M059J (cell line): ENCODE measurements around the gene RBMS2. TPM values are rescaled to one million over a fixed set of nuclear protein-coding genes. Genes with fewer than 3 reads are reported as not detected.
"Not testable (repeated sequence)": the region's sequence is repeated elsewhere in the genome, so short reads cannot be mapped to it uniquely, and the experiment has no call there.

Experiments used
- DNase-seq: peaks from one replicate; pipeline ENCODE4 v3.0.0-alpha.2; 2012; ENCODE audit warnings: low read depth
- total RNA-seq: library from RNA; depleted of rRNA; stranded (reverse); fragments of >200 nt; shearing (Covaris generic); gene quantifications from 2 replicates; pipeline ENCODE4 v1.2.3, GENCODE V29; 2014; rRNA removed

RBMS2 gene
- total RNA-seq, result 10.7 and 14.8 TPM in 2 replicates

GRCh38 chr12:56521590-56522371, at the start of gene RBMS2:
TSS of gene RBMS2 (plus strand) at chr12:56521820. CDS start at chr12:56522024, 204 bp downstream.
- DNase-seq, result peak; percentile 91

- no peak for DNase-seq
Observed at GRCh38 chr12:56474389-56474788, 47.2 kb upstream of the RBMS2 start.

- DNase-seq, result no peak
Observed at GRCh38 chr12:56476143-56476542, 45.5 kb upstream of the RBMS2 start.

- no peak for DNase-seq
Observed at GRCh38 chr12:56476972-56477432, 44.6 kb upstream of the RBMS2 start.

- no peak for DNase-seq
Observed at GRCh38 chr12:56477521-56478225, 43.9 kb upstream of the RBMS2 start.

- DNase-seq, result no peak
Observed at GRCh38 chr12:56479625-56480024, 42.0 kb upstream of the RBMS2 start.

- DNase-seq, result no peak
Observed at GRCh38 chr12:56484566-56484965, 37.1 kb upstream of the RBMS2 start.

GRCh38 chr12:56486694-56487093, 34.9 kb upstream of the RBMS2 start:
- DNase-seq, result no peak

GRCh38 chr12:56487448-56488040, 34.1 kb upstream of the RBMS2 start:
- no peak for DNase-seq

- DNase-seq, result peak; percentile 72
Observed at GRCh38 chr12:56488041-56488955, 33.3 kb upstream of the RBMS2 start, which contains the start of gene GLS2. TSS of gene GLS2 (minus strand) at chr12:56488161. CDS start at chr12:56488118, 43 bp downstream.

GRCh38 chr12:56490360-56490759, 31.3 kb upstream of the RBMS2 start:
- no peak for DNase-seq

GRCh38 chr12:56493409-56494105, 28.1 kb upstream of the RBMS2 start:
- not testable (repeated sequence) for DNase-seq

GRCh38 chr12:56494106-56494415, 27.6 kb upstream of the RBMS2 start:
- not testable (repeated sequence) for DNase-seq

- DNase-seq, result not testable (repeated sequence)
Observed at GRCh38 chr12:56494481-56494880, 27.1 kb upstream of the RBMS2 start.

- DNase-seq, result not testable (repeated sequence)
Observed at GRCh38 chr12:56496704-56497103, 24.9 kb upstream of the RBMS2 start.

GRCh38 chr12:56498126-56498902, 23.3 kb upstream of the RBMS2 start:
- DNase-seq, result not testable (repeated sequence)

GRCh38 chr12:56499452-56499851, 22.2 kb upstream of the RBMS2 start:
- not testable (repeated sequence) for DNase-seq

- not testable (repeated sequence) for DNase-seq
Observed at GRCh38 chr12:56499879-56500278, 21.7 kb upstream of the RBMS2 start.

- no peak for DNase-seq
Observed at GRCh38 chr12:56510786-56511185, 10.8 kb upstream of the RBMS2 start.

GRCh38 chr12:56514014-56514318, 7.7 kb upstream of the RBMS2 start:
- not testable (repeated sequence) for DNase-seq
